ENCODE data around the gene ATCAY.

- TF ChIP-seq CTCF (conservative IDR thresholded peaks at IDR 0.05; ENCODE audit: low read depth, low read length) (no peak), USF2 (IDR thresholded peaks at IDR 0.05; ENCODE audit: low read depth, low read length) (no peak), RCOR1 (IDR thresholded peaks at IDR 0.05; ENCODE audit: insufficient replicate concordance, low read length) (no peak), POLR2A (IDR thresholded peaks at IDR 0.05; ENCODE audit: low read depth, low read length) (no peak), FOS (IDR thresholded peaks at IDR 0.05; ENCODE audit: low read depth, low read length) (no peak), MXI1 (IDR thresholded peaks at IDR 0.05; ENCODE audit: borderline replicate concordance, low read depth, low read length) (no peak), CEBPB (IDR thresholded peaks at IDR 0.05; ENCODE audit: low read depth, low read length) (no peak)
These were observed 30.0 kb upstream of the ATCAY start for GRCh38 chr19:3850320-3850972.
